Panc1 (cell line): ENCODE measurements around the gene FKBP1A.

Source experiments
- POLR2AphosphoS5 ChIP-seq: IDR thresholded peaks from 2 replicates; pipeline ENCODE4 v1.6.1; 2012; ENCODE audit warnings: mild to moderate bottlenecking, low read depth, low read length, moderate library complexity
- SIN3A ChIP-seq: IDR thresholded peaks from 2 replicates; pipeline ENCODE4 v1.6.1; 2012; ENCODE audit warnings: low read depth, mild to moderate bottlenecking, low read length, moderate library complexity, borderline replicate concordance; ENCODE audit not compliant: insufficient read depth
- TCF7L2 ChIP-seq: IDR thresholded peaks from 2 replicates; pipeline ENCODE4 v1.6.1; 2011; ENCODE audit warnings: mild to moderate bottlenecking, low read depth, low read length, inconsistent platforms
- TF ChIP-seq, protein P1 (sequence below): fragments of 450-650 bp; IDR thresholded peaks from 2 replicates; pipeline ENCODE4 v1.5.1; 2017; ENCODE audit warnings: mild to moderate bottlenecking
- TF ChIP-seq, protein P2 (sequence below), 2 experiments: IDR thresholded peaks; 2 replicates each; pipeline ENCODE4 v1.6.1; 2011 to 2012; ENCODE audit warnings: low read depth in 2 of 2, control low read depth in 1 of 2, low read length in 1 of 2, mild to moderate bottlenecking in 1 of 2, moderate library complexity in 1 of 2; ENCODE audit not compliant: insufficient read depth in 1 of 2

DNA sequence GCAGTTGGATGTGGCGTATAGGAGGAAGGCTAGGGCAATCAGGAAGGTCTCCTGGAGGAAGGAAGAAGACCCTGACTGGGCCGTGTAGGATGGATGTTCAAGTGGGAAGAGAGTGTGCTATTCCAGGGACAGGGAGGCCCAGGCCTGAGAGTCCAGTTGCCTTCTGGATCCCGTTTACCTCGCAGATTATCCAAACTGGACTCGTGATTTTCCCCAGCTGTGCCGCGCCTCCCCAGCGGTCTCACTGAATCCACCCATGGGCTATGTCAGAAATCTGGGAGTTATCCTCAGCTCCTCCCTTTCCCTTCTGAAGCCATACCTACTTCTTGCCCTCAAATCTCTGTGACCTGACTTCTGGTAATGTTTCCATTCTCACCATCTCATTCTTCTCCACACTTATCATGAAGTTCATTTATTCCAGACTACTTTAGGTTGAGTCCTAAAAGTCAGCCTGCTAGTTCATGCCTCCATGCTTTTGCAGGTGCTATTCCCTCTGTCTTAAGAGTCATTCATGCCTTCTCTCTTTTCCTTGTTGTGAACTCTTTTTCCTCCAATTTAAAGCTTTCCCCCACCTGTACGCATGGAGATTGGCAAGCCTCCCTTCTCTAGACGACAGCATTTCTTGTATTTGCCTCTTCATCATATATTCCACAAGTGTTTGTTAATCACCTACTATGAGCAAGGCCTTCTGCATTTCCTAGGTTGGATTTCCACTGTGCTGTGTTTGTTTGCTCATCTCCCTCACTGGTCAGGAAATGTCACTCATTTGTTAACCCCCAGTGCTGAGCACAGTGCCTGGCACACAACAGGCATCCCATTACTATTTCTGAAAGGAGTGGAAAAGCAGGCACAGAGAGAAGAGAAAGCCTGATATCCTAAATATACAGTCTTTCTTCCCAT, 66.6 kb downstream of the FKBP1A start:
- TF ChIP-seq SIN3A, result no peak
- TF ChIP-seq, protein P1, sequence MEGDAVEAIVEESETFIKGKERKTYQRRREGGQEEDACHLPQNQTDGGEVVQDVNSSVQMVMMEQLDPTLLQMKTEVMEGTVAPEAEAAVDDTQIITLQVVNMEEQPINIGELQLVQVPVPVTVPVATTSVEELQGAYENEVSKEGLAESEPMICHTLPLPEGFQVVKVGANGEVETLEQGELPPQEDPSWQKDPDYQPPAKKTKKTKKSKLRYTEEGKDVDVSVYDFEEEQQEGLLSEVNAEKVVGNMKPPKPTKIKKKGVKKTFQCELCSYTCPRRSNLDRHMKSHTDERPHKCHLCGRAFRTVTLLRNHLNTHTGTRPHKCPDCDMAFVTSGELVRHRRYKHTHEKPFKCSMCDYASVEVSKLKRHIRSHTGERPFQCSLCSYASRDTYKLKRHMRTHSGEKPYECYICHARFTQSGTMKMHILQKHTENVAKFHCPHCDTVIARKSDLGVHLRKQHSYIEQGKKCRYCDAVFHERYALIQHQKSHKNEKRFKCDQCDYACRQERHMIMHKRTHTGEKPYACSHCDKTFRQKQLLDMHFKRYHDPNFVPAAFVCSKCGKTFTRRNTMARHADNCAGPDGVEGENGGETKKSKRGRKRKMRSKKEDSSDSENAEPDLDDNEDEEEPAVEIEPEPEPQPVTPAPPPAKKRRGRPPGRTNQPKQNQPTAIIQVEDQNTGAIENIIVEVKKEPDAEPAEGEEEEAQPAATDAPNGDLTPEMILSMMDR, result no peak
- TF ChIP-seq TCF7L2, result no peak
- TF ChIP-seq POLR2AphosphoS5, result no peak; the same call in 1 of the 2 replicates
- TF ChIP-seq, protein P2, sequence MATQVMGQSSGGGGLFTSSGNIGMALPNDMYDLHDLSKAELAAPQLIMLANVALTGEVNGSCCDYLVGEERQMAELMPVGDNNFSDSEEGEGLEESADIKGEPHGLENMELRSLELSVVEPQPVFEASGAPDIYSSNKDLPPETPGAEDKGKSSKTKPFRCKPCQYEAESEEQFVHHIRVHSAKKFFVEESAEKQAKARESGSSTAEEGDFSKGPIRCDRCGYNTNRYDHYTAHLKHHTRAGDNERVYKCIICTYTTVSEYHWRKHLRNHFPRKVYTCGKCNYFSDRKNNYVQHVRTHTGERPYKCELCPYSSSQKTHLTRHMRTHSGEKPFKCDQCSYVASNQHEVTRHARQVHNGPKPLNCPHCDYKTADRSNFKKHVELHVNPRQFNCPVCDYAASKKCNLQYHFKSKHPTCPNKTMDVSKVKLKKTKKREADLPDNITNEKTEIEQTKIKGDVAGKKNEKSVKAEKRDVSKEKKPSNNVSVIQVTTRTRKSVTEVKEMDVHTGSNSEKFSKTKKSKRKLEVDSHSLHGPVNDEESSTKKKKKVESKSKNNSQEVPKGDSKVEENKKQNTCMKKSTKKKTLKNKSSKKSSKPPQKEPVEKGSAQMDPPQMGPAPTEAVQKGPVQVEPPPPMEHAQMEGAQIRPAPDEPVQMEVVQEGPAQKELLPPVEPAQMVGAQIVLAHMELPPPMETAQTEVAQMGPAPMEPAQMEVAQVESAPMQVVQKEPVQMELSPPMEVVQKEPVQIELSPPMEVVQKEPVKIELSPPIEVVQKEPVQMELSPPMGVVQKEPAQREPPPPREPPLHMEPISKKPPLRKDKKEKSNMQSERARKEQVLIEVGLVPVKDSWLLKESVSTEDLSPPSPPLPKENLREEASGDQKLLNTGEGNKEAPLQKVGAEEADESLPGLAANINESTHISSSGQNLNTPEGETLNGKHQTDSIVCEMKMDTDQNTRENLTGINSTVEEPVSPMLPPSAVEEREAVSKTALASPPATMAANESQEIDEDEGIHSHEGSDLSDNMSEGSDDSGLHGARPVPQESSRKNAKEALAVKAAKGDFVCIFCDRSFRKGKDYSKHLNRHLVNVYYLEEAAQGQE (IDR thresholded peaks at IDR 0.05; ENCODE audit: insufficient read depth in 1 of 2, low read depth in 2 of 2, low read length in 1 of 2), result no peak
